Epithelial cell of proximal tubule (primary cell): Measurements from ENCODE around the gene AXIN2. TPM values are rescaled to one million over a fixed set of nuclear protein-coding genes. Genes with fewer than 3 reads are reported as not detected.
A peak's percentile ranks its signal among the peaks of the same experiment; 100 is the strongest.

Experiments used
- DNase-seq: peaks from one replicate; pipeline ENCODE4 v3.0.0-alpha.2; 2011; ENCODE audit warnings: low read depth
- H3K4me3 ChIP-seq: 2 replicates; pipeline ENCODE4 v1.5.1; 2011; ENCODE audit warnings: low read depth, mild to moderate bottlenecking, low read length
- total RNA-seq: library from RNA; depleted of rRNA; stranded (reverse); fragments of >200 nt; gene quantifications from 2 replicates; pipeline ENCODE4 v1.2.3, GENCODE V29; 2015
- TF ChIP-seq, protein P1 (sequence below): conservative IDR thresholded peaks from 2 replicates; pipeline ENCODE4 v1.5.1; 2012; ENCODE audit warnings: low read depth, mild to moderate bottlenecking, low read length

The AXIN2 gene
- total RNA-seq, 1 donor from 2014 or later = 1.8 TPM

DNA sequence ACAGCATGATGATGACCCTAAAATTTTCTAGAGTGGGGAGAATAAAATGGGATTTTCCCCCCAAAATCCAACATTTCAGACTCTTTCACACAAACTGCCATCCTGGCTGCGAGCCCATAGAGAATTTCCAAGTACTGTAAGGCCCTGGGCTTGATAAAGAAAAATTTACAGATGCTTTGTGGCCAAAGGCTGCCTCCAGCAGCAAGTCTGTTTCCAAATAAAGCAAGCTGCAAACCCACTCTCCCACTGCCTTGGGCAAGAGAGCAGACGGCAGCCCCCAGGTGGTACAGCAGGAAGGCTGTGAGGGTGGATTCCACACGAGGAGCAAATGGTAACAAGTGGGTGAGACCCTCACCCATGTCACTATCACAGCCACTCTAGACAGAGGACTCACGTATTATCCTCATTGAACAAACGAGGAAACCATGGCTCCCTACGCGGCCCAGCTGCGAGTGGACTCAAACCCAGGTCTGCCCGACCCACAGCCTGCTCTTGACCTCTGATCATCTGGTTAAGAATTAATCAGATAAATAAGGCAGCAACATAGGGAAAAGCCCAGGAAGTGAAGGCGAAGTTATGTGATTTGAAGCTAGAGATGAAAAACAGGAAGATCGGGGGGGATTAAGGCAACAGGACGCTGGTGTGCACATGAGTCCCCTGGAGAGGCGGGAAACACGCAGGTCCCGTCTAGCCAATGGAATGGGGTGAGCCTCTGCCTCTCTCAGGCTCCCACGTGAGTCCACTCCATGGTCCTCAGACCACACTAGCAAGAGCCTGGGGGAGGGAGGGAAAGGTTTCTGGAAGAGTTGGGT is 37.4 kb downstream of the AXIN2 start:
- H3K4me3 ChIP-seq = no peak overlapping the region
- TF ChIP-seq, protein P1, sequence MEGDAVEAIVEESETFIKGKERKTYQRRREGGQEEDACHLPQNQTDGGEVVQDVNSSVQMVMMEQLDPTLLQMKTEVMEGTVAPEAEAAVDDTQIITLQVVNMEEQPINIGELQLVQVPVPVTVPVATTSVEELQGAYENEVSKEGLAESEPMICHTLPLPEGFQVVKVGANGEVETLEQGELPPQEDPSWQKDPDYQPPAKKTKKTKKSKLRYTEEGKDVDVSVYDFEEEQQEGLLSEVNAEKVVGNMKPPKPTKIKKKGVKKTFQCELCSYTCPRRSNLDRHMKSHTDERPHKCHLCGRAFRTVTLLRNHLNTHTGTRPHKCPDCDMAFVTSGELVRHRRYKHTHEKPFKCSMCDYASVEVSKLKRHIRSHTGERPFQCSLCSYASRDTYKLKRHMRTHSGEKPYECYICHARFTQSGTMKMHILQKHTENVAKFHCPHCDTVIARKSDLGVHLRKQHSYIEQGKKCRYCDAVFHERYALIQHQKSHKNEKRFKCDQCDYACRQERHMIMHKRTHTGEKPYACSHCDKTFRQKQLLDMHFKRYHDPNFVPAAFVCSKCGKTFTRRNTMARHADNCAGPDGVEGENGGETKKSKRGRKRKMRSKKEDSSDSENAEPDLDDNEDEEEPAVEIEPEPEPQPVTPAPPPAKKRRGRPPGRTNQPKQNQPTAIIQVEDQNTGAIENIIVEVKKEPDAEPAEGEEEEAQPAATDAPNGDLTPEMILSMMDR = no peak
- DNase-seq = no peak

DNA sequence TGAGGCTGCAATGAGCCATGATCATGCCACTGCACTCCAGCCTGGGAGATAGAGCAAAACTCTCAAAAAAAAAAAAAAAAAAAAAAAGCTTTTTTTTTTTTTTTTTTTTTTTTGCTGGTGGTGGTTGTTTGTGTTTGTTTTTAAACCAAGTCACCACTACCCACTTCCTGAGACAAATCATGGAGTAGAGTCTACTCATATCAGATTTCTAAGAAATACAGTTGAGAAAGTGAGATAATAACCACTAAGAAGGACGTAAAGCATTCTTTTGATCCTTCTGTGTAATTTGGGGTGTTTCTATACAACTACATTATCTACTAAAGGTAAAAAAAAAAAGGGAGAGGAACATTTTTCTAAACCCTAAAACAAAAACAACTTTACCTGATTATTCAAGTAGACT is 38.0 kb downstream of the AXIN2 start:
- H3K4me3 ChIP-seq = no peak overlapping the region
- no peak for DNase-seq
- TF ChIP-seq, protein P1 = no peak

DNA sequence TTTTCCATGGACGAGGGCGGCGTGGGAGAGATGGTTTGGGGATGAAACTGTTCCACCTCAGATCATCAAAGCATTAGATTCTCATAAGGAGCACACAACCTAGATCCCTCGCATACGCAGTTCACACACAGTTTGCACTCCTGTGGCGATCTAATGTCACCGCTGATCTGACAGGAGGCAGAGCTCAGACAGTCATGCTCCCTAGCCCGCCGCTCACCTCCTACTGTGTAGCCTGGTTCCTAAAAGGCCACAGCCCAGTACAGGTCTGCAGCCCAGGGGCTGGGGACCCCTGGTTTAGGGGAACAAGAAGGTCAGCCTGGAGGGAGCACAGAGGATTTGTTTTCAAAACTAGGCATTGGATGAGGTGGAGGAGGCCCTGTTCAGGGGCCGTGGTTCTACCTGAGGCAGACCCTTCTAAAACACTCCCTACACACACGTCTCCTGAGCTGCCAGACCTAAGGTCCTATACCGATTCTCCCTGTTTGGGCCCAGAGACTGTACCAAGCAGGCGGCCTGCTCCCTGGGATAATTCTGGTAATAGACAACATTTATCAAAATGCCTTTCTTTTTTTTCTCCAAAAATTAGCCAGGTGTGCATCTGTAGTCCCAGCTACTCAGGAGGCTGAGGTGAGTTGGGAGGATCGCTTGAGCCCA is 38.6 kb downstream of the AXIN2 start:
- TF ChIP-seq, protein P1 = no peak
- no peak overlapping the region for H3K4me3 ChIP-seq
- no peak for DNase-seq

DNA sequence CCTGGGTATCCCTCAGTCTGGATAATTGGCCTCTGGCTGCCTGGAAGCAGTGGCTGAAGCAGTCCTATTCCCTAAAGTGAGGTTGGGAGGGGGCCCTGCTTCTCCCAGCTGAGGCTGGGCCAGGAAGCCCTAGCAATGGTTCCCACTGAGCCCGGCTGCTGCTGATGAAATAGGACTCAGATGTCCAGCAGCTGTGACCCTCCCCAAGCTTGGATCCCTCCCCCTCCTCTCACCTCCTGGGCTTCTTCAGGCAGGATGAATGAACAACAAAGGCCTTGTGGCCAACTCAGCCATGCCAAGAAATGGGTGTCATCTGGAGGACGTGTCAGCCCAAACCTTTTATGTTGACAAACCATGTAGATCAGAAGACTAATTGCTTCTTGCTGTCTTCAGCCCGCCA is 42.0 kb downstream of the AXIN2 start:
- DNase-seq = no peak
- no peak overlapping the region for H3K4me3 ChIP-seq
- TF ChIP-seq, protein P1 = no peak

DNA sequence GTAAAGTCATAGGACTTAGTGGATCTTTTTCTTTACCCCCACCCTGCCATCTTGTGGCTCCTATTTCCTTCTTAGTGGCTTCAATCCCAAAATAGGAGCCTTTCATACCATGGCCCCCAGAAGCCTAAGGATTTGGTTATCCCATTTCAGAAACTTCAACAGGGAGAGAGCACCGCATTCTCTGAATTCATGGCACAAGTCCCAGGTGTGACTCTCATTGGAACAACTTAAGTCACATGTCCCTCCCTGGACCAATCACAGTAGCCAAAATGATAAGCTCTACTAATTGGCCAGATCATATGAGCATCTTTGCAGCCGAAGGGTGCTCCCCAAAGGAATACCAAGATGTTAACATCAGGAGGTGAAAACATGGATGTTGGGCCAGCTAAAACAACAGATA is 43.2 kb downstream of the AXIN2 start:
- TF ChIP-seq, protein P1 = no peak
- no peak for DNase-seq
- no peak overlapping the region for H3K4me3 ChIP-seq

DNA sequence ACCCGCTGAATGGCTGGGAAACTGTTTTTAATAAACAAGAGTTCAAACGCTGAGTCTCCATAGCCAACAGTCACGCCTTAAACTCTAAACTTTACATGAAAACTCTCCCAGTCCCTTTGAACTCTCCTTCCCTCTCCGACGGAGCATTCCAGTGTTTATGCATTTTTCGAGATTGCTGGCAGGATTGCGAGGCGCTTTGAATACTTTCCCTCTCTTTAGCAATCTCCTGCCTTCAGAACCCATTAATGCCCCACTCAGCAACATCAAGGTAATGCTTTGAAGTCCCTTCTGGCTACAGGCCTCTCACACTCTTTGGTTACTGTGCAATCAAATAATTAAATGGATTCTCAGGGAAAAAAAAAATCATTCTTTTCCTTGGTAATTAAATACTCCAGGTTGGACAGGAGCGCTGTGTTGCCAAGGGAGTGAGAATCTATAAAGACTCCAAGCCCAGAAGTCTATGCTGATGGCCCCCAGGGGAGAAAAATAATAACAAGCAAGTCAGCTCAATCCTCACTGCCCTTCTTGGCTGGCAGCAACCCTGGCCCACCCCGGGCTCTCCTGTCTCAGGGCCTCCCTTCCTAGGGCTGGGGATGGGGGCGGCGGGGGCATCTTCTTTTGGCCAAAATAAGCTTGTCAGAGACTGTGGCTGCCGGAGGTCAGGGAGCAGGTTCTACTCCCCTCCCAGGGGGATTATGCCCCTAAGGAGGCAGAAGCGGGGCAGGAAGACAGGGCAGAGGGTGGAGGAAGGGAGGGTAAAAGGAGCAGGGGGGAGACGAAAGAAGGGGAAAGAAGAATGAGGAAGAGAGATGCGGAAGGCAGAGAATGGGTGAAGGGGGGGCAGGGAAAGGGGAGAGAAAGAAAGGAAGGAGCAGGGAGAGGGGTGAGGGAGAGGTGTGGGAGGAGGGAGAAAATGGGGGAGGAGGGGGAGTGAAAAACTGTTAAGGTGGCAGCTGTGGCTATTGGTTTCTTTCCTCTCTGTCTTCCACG is 45.2 kb downstream of the AXIN2 start:
- TF ChIP-seq, protein P1 = no peak
- no peak overlapping the region for H3K4me3 ChIP-seq
- peak; percentile 9 for DNase-seq
